Amniotic epithelial cell (primary cell): ENCODE data around the gene CTXN1.

ENCODE experiments used
- DNase-seq: peaks from one replicate; pipeline ENCODE4 v3.0.0-alpha.2; 2010; ENCODE audit warnings: low read depth

The CTXN1 gene

DNA sequence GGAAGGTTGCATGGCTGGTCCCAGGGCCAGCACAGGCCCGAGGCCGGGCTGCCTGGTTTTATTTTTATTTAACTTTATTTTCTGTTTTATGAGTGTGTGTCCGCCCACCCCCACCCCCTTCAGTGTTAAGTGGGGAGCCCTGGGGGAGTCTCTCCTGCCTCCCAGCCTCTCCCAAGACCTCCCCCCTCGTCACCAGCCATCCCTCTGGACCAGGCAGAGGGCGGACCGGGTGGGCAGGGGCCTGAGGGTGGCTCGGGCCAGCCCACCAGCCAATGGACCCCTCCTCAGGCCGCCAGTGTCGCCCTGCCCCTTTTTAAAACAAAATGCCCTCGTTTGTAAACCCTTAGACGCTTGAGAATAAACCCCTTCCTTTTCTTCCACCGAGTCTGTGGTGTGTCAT is 11.8 kb downstream of the CTXN1 start:
- DNase-seq, result no peak

GRCh38 chr19:7913652-7914051 is 12.3 kb downstream of the CTXN1 start:
- no peak for DNase-seq

DNA sequence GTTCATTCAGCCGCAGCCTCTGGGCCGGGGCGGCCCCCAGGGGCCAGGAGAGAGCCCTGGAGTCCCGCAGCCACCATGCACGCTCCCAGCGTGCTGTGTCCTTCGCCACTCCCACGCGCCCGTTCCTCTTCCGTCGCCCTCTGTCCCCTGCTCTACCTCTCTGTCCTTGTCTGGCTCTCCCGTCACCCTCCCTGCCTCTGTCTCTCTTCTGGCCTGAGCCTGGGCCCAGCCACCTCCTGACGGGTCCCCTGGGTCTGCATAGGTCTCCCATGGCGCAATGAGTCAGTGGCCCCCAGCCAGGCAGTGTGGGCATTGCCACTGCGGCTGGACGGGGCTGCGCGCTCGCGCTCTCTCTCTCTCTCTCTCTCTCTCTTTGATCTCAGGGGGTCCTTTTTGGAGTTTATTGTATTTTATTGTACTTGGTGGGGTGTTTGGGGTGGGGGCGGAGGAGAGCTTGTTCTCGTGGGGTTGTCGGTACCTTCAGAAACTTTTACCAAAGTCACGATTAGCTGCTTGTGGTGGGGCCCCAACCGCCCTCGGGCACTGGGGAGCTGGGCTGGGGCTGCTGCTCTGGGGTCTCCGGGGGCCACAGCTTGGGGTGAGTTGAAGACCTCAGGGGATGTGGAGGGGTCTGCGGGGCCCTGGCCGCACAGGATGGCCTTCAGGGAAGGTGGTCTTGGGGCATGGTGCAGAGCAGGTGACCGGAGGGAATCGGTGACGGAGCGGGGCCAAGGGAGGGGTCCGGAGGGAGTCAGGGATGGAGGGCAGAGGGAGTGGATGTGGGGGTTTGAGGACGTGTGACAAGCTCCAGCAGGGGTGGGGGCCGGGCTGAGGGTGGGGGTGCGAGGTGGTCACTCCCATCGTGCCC is 13.0 kb downstream of the CTXN1 start:
- no peak for DNase-seq

GRCh38 chr19:7912144-7912696 is 13.7 kb downstream of the CTXN1 start:
- no peak for DNase-seq

- no peak for DNase-seq
These were observed 14.3 kb downstream of the CTXN1 start for GRCh38 chr19:7911508-7912143.

DNA sequence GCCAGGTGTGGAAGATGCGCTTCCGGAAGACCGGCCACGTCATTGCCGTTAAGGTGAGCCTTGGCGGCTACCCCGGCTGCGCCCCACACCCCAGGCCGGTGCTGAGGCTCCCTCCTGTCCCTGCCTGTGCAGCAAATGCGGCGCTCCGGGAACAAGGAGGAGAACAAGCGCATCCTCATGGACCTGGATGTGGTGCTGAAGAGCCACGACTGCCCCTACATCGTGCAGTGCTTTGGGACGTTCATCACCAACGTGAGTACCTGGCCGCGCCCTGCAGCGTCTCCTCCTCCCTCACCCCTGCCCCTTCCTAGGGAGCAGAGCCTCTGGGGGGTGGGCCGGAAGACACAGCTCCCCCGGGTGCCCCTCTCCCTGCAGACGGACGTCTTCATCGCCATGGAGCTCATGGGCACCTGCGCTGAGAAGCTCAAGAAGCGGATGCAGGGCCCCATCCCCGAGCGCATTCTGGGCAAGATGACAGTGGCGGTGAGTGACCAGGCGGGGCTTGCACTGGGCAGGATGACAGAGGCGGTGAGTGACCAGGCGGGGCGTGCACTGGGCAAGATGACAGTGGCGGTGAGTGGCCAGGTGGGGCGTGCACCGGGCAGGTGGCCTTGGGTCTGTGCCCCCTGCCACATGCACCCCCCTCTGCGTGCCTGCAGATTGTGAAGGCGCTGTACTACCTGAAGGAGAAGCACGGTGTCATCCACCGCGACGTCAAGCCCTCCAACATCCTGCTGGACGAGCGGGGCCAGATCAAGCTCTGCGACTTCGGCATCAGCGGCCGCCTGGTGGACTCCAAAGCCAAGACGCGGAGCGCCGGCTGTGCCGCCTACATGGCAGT is 15.4 kb downstream of the CTXN1 start:
- DNase-seq, result no peak

- DNase-seq, result no peak
These were observed 16.4 kb downstream of the CTXN1 start for GRCh38 chr19:7909471-7910067.

DNA sequence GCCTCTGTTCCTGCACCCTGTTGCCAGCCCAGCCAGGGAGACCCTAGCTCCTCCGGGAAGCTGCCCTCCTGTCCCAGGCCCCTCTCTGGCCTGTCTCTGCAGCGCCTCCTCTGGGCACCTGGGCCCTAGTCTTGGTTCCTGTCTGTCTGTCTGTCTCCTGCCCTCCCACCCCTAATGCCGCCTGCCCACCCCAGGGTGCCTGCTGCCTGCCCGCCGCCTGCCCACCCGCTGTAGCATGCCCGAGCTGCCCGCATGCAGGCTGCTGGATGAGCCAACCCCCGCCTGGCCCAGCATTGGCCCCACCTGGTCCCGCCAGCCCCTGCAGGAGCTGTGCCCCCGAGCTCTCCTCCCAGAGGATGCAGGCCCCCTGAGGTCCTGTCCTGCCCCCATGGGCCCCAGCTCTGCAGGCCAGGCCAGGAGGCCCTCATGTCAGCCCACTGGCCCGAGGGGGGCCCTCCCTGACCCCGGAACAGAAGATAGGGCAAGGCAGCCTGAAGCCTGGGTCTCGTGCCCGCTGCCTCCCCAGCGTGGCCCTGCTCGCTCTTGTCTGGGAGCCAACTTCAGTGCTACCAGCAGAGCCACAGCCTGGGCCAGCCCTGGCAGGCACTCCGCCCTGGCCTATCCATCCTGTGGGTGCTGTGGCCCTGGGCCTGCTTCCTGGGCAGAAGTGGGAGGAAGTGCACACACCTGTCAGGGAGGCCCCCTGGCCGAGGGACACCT is 17.0 kb downstream of the CTXN1 start:
- no peak for DNase-seq

GRCh38 chr19:7908078-7908699 is 17.7 kb downstream of the CTXN1 start:
- no peak for DNase-seq

GRCh38 chr19:7907544-7907943 is 18.4 kb downstream of the CTXN1 start:
- no peak for DNase-seq

- no peak for DNase-seq
These were observed 18.8 kb downstream of the CTXN1 start for GRCh38 chr19:7907122-7907521.

- DNase-seq, result no peak
These were observed 20.1 kb downstream of the CTXN1 start for GRCh38 chr19:7905859-7906258.

DNA sequence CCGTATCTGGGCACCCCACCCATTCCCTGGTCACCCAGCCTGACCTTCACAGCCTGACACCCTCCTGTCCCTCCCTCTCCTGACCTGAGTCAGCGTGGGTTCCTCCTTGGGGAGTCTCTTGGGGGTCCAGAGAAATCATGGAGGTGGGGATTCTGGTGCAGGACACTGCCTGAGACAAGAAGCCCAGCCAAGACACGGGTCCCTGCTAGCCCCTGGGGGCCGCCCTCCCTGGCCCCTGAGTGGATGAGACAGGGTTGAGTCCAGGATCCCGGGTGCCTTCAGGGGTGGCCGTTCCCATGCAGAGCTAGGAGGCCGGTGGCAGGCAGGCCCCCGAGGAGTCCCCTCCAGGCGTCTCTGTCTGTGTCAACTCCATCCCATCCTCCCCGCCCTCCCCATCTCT is 20.7 kb downstream of the CTXN1 start:
- no peak for DNase-seq

GRCh38 chr19:7904074-7905020 is 21.6 kb downstream of the CTXN1 start:
- DNase-seq, result no peak

DNA sequence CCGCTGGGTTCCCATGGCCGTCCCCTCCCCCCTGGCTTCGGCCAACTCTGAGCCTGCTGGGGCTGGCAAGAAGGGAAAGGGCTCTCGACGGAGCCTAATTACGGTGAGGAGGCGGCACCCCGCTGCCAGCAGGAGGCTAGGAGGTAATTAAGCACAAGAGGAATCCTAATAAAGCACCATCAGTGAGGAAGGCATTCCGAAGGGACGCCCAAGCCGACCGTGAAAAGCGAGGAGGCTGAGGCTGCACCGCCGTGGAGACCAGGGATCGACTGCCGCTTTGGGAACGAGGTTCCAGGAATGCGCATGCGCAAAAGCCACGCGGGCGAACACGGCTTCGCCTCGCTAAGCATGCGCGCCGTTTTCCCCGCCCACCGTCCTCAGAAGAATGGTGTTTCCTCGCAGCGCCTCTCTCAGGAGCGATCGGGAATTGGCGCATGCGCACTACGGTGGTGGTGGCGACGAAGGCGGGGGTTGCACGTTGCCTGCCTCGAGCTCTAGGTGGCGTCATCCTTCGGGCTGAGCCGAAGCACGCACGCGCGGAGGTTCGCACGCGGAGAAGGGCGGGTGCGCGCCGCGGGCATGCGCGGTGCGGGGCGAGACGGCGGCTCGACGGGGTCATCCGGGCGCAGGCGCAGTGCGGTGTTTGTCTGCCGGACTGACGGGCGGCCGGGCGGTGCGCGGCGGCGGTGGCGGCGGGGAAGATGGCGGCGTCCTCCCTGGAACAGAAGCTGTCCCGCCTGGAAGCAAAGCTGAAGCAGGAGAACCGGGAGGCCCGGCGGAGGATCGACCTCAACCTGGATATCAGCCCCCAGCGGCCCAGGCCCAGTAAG is 22.5 kb downstream of the CTXN1 start, which contains the start of gene MAP2K7:
MAP2K7 (plus strand) TSS at position 634 of the 830 bp plus-strand sequence; CDS start at position 702, 68 bp downstream.
- peak; percentile 96 for DNase-seq

- DNase-seq, result no peak
These were observed 23.1 kb downstream of the CTXN1 start for GRCh38 chr19:7902796-7903243.

DNA sequence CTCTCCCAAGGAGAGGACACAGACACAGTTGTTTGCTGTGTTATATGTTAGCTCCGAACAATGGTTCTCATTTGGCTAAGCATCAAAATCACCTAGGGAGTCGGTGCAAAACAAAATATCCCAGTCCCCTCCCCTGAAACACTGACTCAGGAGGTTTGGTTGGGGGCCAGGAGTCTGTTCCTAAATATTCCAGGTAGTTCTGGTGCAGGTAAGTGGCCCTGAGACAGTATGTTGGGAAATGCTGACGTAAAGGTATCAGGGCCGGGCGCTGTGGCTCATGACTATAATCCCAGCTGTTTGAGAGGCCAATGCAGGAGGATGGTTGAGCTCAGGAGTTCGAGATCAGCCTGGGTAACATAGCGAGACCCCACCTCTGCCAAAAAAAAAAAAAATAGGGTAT is 24.6 kb downstream of the CTXN1 start:
- no peak for DNase-seq

GRCh38 chr19:7900931-7901330 is 25.0 kb downstream of the CTXN1 start:
- no peak for DNase-seq
